HCT116 (cell line): Measurements from ENCODE around the gene FBXL17.

Experiments used
- ATF3 ChIP-seq: IDR thresholded peaks from 2 replicates; pipeline ENCODE4 v1.6.1; 2012
- CBX3 ChIP-seq: IDR thresholded peaks from 2 replicates; pipeline ENCODE4 v1.6.1; 2012; ENCODE audit warnings: low read depth
- CEBPB ChIP-seq: IDR thresholded peaks from 2 replicates; pipeline ENCODE4 v1.6.1; 2012; ENCODE audit warnings: low read depth
- CTCF ChIP-seq, 3 experiments: fragments of 200-600 bp in 1 of 3; sonication (generic) in 1 of 3; IDR thresholded peaks in 2 of 3; conservative IDR thresholded peaks in 1 of 3; 2 replicates each; pipeline ENCODE4 v1.5.1; 2012 to 2017; ENCODE audit warnings: low read depth in 2 of 3, low read length in 2 of 3, antibody characterized with exemption in 1 of 3, borderline replicate concordance in 1 of 3, control low read depth in 1 of 3, mild to moderate bottlenecking in 1 of 3, mixed read lengths in 1 of 3, mixed run types in 1 of 3, moderate library complexity in 1 of 3; ENCODE audit not compliant: insufficient read depth in 1 of 3
- EZH2 ChIP-seq: fragments of 200-600 bp; sonication (generic); IDR thresholded peaks from 2 replicates; pipeline ENCODE4 v1.6.1; 2017; ENCODE audit warnings: antibody characterized with exemption, mixed run types
- EZH2phosphoT487 ChIP-seq: fragments of 200-600 bp; IDR thresholded peaks from 2 replicates; pipeline ENCODE4 v1.6.1; 2018; ENCODE audit warnings: antibody characterized with exemption, borderline replicate concordance
- JUND ChIP-seq: IDR thresholded peaks from 2 replicates; pipeline ENCODE4 v1.6.1; 2012
- MAX ChIP-seq: IDR thresholded peaks from 2 replicates; pipeline ENCODE4 v1.6.1; 2012
- POLR2A ChIP-seq: IDR thresholded peaks from 2 replicates; pipeline ENCODE4 v1.7.0; 2011; ENCODE audit warnings: borderline replicate concordance; ENCODE audit not compliant: insufficient read depth, insufficient read length; ENCODE audit errors: extremely low read depth
- RAD21 ChIP-seq: IDR thresholded peaks from 2 replicates; pipeline ENCODE4 v1.6.1; 2012; ENCODE audit warnings: low read depth, mild to moderate bottlenecking
- REST ChIP-seq: IDR thresholded peaks from 2 replicates; pipeline ENCODE4 v1.6.1; 2012; ENCODE audit warnings: low read depth
- YY1 ChIP-seq: IDR thresholded peaks from 2 replicates; pipeline ENCODE4 v1.6.1; 2011; ENCODE audit warnings: low read length, low read depth, moderate library complexity, mild to moderate bottlenecking; ENCODE audit not compliant: insufficient replicate concordance; ENCODE audit errors: extremely low read depth
- ZNF274 ChIP-seq: fragments of 200-500 bp; sonication (Bioruptor generic); IDR thresholded peaks from 2 replicates; pipeline ENCODE4 v1.6.1; 2014; ENCODE audit warnings: mild to moderate bottlenecking, low read depth, low read length, inconsistent platforms

GRCh38 chr5:108417166-108417670 lies 35.3 kb upstream of the FBXL17 start:
- TF ChIP-seq CTCF (IDR thresholded peaks at IDR 0.05 in 2 of 3, conservative IDR thresholded peaks at IDR 0.05 in 1 of 3; ENCODE audit: borderline replicate concordance in 1 of 3, insufficient read depth in 1 of 3, low read depth in 2 of 3, low read length in 2 of 3), result no peak
- TF ChIP-seq POLR2A, result no peak
- TF ChIP-seq EZH2, result no peak
- TF ChIP-seq JUND, result no peak
- TF ChIP-seq MAX, result no peak
- TF ChIP-seq EZH2phosphoT487, result no peak
- TF ChIP-seq ATF3, result no peak
- TF ChIP-seq RAD21, result no peak
- no peak for TF ChIP-seq CBX3
- TF ChIP-seq CEBPB, result no peak
- no peak for TF ChIP-seq YY1
- TF ChIP-seq ZNF274, result no peak
- no peak for TF ChIP-seq REST
